ACC112 (cell line): ENCODE measurements around the gene C22orf39.
"Not testable (repeated sequence)": the region's sequence is repeated elsewhere in the genome, so short reads cannot be mapped to it uniquely, and the experiment has no call there.

Experiments used
- H2AFZ ChIP-seq: fragments of 200-600 bp; sonication (generic); one replicate; pipeline ENCODE4 v1.6.0; 2017; ENCODE audit warnings: antibody characterized with exemption, low read length; ENCODE audit not compliant: unreplicated experiment
- H3K27ac ChIP-seq: fragments of 200-600 bp; sonication (generic); 2 replicates; pipeline ENCODE4 v1.5.1; 2014; ENCODE audit warnings: low read depth, mild to moderate bottlenecking, antibody characterized with exemption, low read length, moderate library complexity
- H3K27me3 ChIP-seq: fragments of 200-600 bp; sonication (generic); 2 replicates; pipeline ENCODE4 v1.6.1; 2014; ENCODE audit warnings: mild to moderate bottlenecking, antibody characterized with exemption, low read length, moderate library complexity, mixed read lengths; ENCODE audit not compliant: insufficient read depth
- H3K36me3 ChIP-seq: fragments of 200-600 bp; sonication (generic); 2 replicates; pipeline ENCODE4 v1.6.1; 2016; ENCODE audit warnings: mild to moderate bottlenecking, antibody characterized with exemption, low read length, moderate library complexity, mixed read lengths; ENCODE audit not compliant: insufficient read depth
- H3K4me1 ChIP-seq: fragments of 200-600 bp; sonication (generic); one replicate; pipeline ENCODE4 v1.6.1; 2016; ENCODE audit warnings: low read length, mixed read lengths; ENCODE audit not compliant: insufficient read depth, unreplicated experiment, control insufficient read depth
- H3K4me3 ChIP-seq: fragments of 200-600 bp; sonication (generic); 2 replicates; pipeline ENCODE4 v1.5.1; 2014; ENCODE audit warnings: mild to moderate bottlenecking, low read depth, low read length
- H3K79me2 ChIP-seq: fragments of 200-600 bp; sonication (generic); one replicate; pipeline ENCODE4 v1.6.0; 2016; ENCODE audit warnings: low read length; ENCODE audit not compliant: control insufficient read depth, unreplicated experiment, insufficient read depth

Gene C22orf39

GRCh38 chr22:19442166-19442565 lies 5.3 kb downstream of the C22orf39 start:
- Histone ChIP-seq H3K79me2 (peaks cover 23% of the 10 kb centered on the region), H3K4me1 (no peaks in the 10 kb centered on the region), H3K27ac (no peak overlapping the region), H3K4me3 (no peak overlapping the region), H3K27me3 (no peaks in the 10 kb centered on the region), H3K36me3 (no peaks in the 10 kb centered on the region), H2AFZ (no peak overlapping the region)

- peaks cover 12% of the 10 kb centered on the region for H3K79me2 ChIP-seq
- no peaks in the 10 kb centered on the region for H3K36me3 ChIP-seq
- no peak overlapping the region for H3K4me3 ChIP-seq
- H2AFZ ChIP-seq: no peak overlapping the region
- H3K27me3 ChIP-seq: no peaks in the 10 kb centered on the region
- no peak overlapping the region for H3K27ac ChIP-seq
- H3K4me1 ChIP-seq: no peaks in the 10 kb centered on the region
These were observed 6.9 kb downstream of the C22orf39 start for GRCh38 chr22:19440411-19441195.

GRCh38 chr22:19438298-19438697 lies 9.2 kb downstream of the C22orf39 start:
- no peak overlapping the region for H3K4me3 ChIP-seq
- H3K27ac ChIP-seq: no peak overlapping the region
- no peaks in the 10 kb centered on the region for H3K36me3 ChIP-seq
- H3K79me2 ChIP-seq: peaks cover 3% of the 10 kb centered on the region
- H2AFZ ChIP-seq: no peak overlapping the region
- no peaks in the 10 kb centered on the region for H3K4me1 ChIP-seq
- no peaks in the 10 kb centered on the region for H3K27me3 ChIP-seq

- H3K4me3 ChIP-seq, H3K27ac ChIP-seq, H3K79me2 ChIP-seq, H2AFZ ChIP-seq, H3K36me3 ChIP-seq, H3K4me1 ChIP-seq, H3K27me3 ChIP-seq: not testable (repeated sequence)
These were observed 10.9 kb downstream of the C22orf39 start for GRCh38 chr22:19436444-19437161.

- Histone ChIP-seq H3K4me3 (no peak overlapping the region), H3K36me3 (no peaks in the 10 kb centered on the region), H3K79me2 (peaks cover 17% of the 10 kb centered on the region), H3K27me3 (no peaks in the 10 kb centered on the region), H2AFZ (no peak overlapping the region), H3K4me1 (no peaks in the 10 kb centered on the region), H3K27ac (no peak overlapping the region)
These were observed 12.5 kb downstream of the C22orf39 start for GRCh38 chr22:19434829-19435580.

- peaks cover 3% of the 10 kb centered on the region for H3K4me1 ChIP-seq
These were observed 13.1 kb downstream of the C22orf39 start for GRCh38 chr22:19434401-19434800.

GRCh38 chr22:19432133-19432851 lies 15.2 kb downstream of the C22orf39 start, which contains the start of gene MRPL40:
Gene MRPL40, plus strand, starts transcription at chr22:19432545. Its CDS starts 10 bp downstream, at chr22:19432555.
- Histone ChIP-seq H2AFZ (peak within 1 kb of the TSS; percentile 85), H3K4me3 (peak within 1 kb of the TSS; percentile 98), H3K36me3 (no peaks in the 10 kb centered on the region; the same call in 1 of the 2 replicates), H3K27me3 (no peaks in the 10 kb centered on the region), H3K4me1 (peaks cover 5% of the 10 kb centered on the region), H3K27ac (peak within 1 kb of the TSS; percentile 90), H3K79me2 (peaks cover 40% of the 10 kb centered on the region)

More at GRCh38 chr22:19434401-19434800, 13.1 kb downstream of the C22orf39 start:
- H3K27me3 ChIP-seq: no peaks in the 10 kb centered on the region
- H2AFZ ChIP-seq: no peak overlapping the region
- no peak overlapping the region for H3K4me3 ChIP-seq
- H3K36me3 ChIP-seq: no peaks in the 10 kb centered on the region; the same call in 1 of the 2 replicates
- H3K27ac ChIP-seq: no peak overlapping the region
- H3K79me2 ChIP-seq: peaks cover 23% of the 10 kb centered on the region

- peak within 1 kb of the TSS; percentile 90 for H3K27ac ChIP-seq
- peak within 1 kb of the TSS; percentile 85 for H2AFZ ChIP-seq
- peak within 1 kb of the TSS; percentile 98 for H3K4me3 ChIP-seq
- H3K4me1 ChIP-seq: peaks cover 5% of the 10 kb centered on the region
- peaks cover 46% of the 10 kb centered on the region for H3K79me2 ChIP-seq
- no peaks in the 10 kb centered on the region; the same call in 1 of the 2 replicates for H3K36me3 ChIP-seq
- no peaks in the 10 kb centered on the region for H3K27me3 ChIP-seq
These were observed 15.8 kb downstream of the C22orf39 start, which contains the start of gene HIRA for GRCh38 chr22:19431649-19432132. Gene HIRA, minus strand, starts transcription at chr22:19431733. Its CDS starts 257 bp downstream, at chr22:19431476.

GRCh38 chr22:19430890-19431541 lies 16.5 kb downstream of the C22orf39 start:
- peaks cover 53% of the 10 kb centered on the region for H3K79me2 ChIP-seq
- peaks cover 5% of the 10 kb centered on the region for H3K4me1 ChIP-seq
- no peaks in the 10 kb centered on the region; the same call in 1 of the 2 replicates for H3K36me3 ChIP-seq
- peak overlapping the region; percentile 61 for H3K27ac ChIP-seq
- H2AFZ ChIP-seq: no peak overlapping the region
- H3K27me3 ChIP-seq: no peaks in the 10 kb centered on the region
- peak overlapping the region; percentile 80 for H3K4me3 ChIP-seq
